Prostate gland (tissue), 2 donors: Measurements from ENCODE around the gene FOXK2.

Experiments
- POLR2A ChIP-seq: fragments of 450-650 bp; IDR thresholded peaks from one replicate; pipeline ENCODE4 v1.6.1; 2016; ENCODE audit warnings: antibody characterized with exemption, mild to moderate bottlenecking
- TF ChIP-seq, protein P1 (sequence below), 4 experiments: fragments of 200-600 bp in 2 of 4; fragments of 450-650 bp in 2 of 4; sonication (generic) in 2 of 4; IDR thresholded peaks; 1 replicate in 3 of 4; 2 replicates in 1 of 4; pipeline ENCODE4 v1.5.1; 2016 to 2019; ENCODE audit warnings: antibody characterized with exemption in 4 of 4, mild to moderate bottlenecking in 2 of 4, moderate library complexity in 2 of 4

DNA sequence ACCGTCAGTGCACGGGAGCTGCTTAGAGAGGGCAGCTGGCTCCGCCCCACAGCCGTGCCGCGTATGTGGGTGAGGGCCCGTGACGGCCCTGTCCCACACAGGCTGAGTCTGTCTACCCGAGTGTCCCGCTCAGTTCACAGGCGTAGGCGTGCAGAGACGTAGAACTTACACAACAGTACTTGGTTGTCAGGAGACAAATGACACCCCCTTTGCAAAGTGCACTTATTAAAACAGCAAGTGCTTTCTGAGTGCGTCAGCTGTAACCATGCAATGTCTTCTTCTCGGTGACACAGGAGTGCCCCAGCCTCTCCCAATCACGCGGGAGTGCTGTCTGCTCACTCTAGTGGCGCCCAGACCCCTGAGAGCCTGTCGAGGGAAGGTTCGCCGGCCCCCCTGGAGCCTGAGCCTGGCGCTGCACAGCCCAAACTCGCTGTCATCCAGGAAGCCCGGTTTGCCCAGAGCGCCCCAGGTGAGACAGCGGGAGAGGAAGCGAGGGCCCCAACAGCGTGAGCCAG is 64.2 kb downstream of the FOXK2 start:
- TF ChIP-seq, protein P1, sequence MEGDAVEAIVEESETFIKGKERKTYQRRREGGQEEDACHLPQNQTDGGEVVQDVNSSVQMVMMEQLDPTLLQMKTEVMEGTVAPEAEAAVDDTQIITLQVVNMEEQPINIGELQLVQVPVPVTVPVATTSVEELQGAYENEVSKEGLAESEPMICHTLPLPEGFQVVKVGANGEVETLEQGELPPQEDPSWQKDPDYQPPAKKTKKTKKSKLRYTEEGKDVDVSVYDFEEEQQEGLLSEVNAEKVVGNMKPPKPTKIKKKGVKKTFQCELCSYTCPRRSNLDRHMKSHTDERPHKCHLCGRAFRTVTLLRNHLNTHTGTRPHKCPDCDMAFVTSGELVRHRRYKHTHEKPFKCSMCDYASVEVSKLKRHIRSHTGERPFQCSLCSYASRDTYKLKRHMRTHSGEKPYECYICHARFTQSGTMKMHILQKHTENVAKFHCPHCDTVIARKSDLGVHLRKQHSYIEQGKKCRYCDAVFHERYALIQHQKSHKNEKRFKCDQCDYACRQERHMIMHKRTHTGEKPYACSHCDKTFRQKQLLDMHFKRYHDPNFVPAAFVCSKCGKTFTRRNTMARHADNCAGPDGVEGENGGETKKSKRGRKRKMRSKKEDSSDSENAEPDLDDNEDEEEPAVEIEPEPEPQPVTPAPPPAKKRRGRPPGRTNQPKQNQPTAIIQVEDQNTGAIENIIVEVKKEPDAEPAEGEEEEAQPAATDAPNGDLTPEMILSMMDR (IDR thresholded peaks at IDR 0.05): no peak
- no peak for TF ChIP-seq POLR2A
